Measurements from ENCODE around the gene ANO3.

The ANO3 gene

DNA sequence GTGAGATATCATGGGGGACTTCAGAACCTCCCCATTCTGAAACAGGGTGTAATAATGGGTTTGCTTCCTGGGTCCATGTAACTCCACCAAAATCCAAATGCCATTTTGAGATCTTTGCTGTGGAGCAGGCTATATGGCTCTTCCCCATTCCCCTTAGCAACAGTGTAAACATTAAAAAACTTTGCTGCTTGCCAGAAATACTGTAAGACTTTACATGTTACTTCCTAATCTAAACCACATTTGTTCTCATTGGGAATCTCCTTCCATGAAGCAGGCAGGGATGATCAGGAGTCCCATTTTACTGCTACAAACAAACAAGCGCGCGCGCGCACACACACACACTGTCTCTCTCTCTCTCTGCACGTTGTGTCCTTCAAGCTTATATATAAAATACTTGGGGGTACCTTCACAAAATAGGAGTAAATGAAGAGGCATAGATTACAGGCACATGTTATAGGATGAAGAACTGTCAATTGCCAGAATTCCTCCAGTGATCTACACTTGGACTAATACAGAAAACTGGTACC lies 86.5 kb downstream of the ANO3 start:
- TF ChIP-seq, protein P1, sequence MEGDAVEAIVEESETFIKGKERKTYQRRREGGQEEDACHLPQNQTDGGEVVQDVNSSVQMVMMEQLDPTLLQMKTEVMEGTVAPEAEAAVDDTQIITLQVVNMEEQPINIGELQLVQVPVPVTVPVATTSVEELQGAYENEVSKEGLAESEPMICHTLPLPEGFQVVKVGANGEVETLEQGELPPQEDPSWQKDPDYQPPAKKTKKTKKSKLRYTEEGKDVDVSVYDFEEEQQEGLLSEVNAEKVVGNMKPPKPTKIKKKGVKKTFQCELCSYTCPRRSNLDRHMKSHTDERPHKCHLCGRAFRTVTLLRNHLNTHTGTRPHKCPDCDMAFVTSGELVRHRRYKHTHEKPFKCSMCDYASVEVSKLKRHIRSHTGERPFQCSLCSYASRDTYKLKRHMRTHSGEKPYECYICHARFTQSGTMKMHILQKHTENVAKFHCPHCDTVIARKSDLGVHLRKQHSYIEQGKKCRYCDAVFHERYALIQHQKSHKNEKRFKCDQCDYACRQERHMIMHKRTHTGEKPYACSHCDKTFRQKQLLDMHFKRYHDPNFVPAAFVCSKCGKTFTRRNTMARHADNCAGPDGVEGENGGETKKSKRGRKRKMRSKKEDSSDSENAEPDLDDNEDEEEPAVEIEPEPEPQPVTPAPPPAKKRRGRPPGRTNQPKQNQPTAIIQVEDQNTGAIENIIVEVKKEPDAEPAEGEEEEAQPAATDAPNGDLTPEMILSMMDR (IDR thresholded peaks at IDR 0.05; ENCODE audit: low read depth, low read length), result no peak
- TF ChIP-seq EZH2phosphoT487 (IDR thresholded peaks at IDR 0.05; ENCODE audit: low read depth), result no peak

DNA sequence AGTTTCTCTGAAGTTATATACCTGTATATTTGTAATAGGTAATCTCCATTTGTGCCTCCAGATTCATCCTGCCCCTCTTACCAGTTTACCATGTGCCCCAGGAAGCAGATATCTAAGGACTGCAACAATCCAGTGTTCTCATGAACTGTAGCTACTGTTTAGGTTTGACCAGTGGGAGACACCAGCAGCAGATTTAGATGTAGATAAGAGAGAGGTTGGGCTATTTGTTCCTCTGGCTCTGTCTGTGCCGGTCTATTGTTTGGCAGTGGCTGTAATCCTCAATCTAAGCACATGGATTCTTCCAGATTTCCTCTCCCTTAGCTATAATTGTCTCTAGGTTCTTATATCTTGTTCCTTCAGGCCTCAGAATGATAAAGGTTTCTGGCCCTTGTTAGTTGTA lies 88.4 kb downstream of the ANO3 start:
- Histone ChIP-seq H3K27ac (ENCODE audit: low read length) (no peak overlapping the region), H2AFZ (ENCODE audit: low read depth, low read length) (no peak overlapping the region), H3K4me3 (ENCODE audit: low read length) (no peak overlapping the region), H3K79me2 (ENCODE audit: low read length) (no peaks in the 10 kb centered on the region), H3K27me3 (ENCODE audit: low read depth, low read length) (no peaks in the 10 kb centered on the region), H3K4me1 (ENCODE audit: low read length) (peaks cover 8% of the 10 kb centered on the region), H3K9me3 (ENCODE audit: insufficient read depth, low read length) (no peaks in the 10 kb centered on the region), H3K9ac (ENCODE audit: low read length) (no peak overlapping the region), H3K36me3 (replicated peaks; ENCODE audit: low read depth, low read length) (no peaks in the 10 kb centered on the region), H3K4me2 (ENCODE audit: low read length) (no peak overlapping the region), H4K20me1 (ENCODE audit: insufficient read depth, low read length) (no peaks in the 10 kb centered on the region)
- TF ChIP-seq, protein P1 (IDR thresholded peaks at IDR 0.05; ENCODE audit: low read depth, low read length), result no peak

More for the DNA sequence above, 86.5 kb downstream of the ANO3 start:
- Histone ChIP-seq H3K27ac (ENCODE audit: low read length) (no peak overlapping the region), H3K9ac (ENCODE audit: low read length) (no peak overlapping the region), H3K79me2 (ENCODE audit: low read length) (no peaks in the 10 kb centered on the region), H3K36me3 (replicated peaks; ENCODE audit: low read depth, low read length) (no peaks in the 10 kb centered on the region), H3K9me3 (ENCODE audit: insufficient read depth, low read length) (no peaks in the 10 kb centered on the region), H3K4me2 (ENCODE audit: low read length) (no peak overlapping the region), H4K20me1 (ENCODE audit: insufficient read depth, low read length) (no peaks in the 10 kb centered on the region), H2AFZ (ENCODE audit: low read depth, low read length) (no peak overlapping the region), H3K4me3 (ENCODE audit: low read length) (no peak overlapping the region), H3K27me3 (ENCODE audit: low read depth, low read length) (no peaks in the 10 kb centered on the region), H3K4me1 (ENCODE audit: low read length) (peaks cover 2% of the 10 kb centered on the region)

DNA sequence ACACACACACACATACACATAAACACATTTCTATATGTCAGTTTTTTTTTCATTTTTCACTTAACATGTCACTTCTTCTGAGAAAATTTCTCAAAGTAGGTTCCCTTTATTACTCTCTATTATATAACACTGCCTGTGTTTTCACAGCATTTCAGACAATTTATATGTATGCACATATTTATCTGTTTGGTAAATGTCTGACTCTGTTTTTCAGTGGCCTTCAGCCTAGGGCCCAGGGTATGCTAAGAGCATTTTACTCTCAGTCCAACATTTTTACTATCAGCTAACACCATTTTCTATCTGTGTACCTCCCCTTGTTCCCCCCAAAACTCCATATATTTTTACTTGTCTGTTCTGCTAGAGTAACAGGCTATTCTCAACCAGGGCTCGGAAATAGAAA lies 92.3 kb downstream of the ANO3 start:
- no peaks in the 10 kb centered on the region for H3K27me3 ChIP-seq (ENCODE audit: low read depth, low read length)
- H3K4me2 ChIP-seq (ENCODE audit: low read length), result no peak overlapping the region
- H3K4me1 ChIP-seq (ENCODE audit: low read length), result peaks cover 8% of the 10 kb centered on the region
- no peak overlapping the region for H3K27ac ChIP-seq (ENCODE audit: low read length)
- TF ChIP-seq EZH2phosphoT487 (IDR thresholded peaks at IDR 0.05; ENCODE audit: low read depth), result no peak
- TF ChIP-seq, protein P1 (IDR thresholded peaks at IDR 0.05; ENCODE audit: low read depth, low read length), result no peak
- no peak overlapping the region for H3K9ac ChIP-seq (ENCODE audit: low read length)
- no peaks in the 10 kb centered on the region for H3K9me3 ChIP-seq (ENCODE audit: insufficient read depth, low read length)
- no peak overlapping the region for H2AFZ ChIP-seq (ENCODE audit: low read depth, low read length)
- H3K4me3 ChIP-seq (ENCODE audit: low read length), result no peak overlapping the region
- no peaks in the 10 kb centered on the region for H3K36me3 ChIP-seq (replicated peaks; ENCODE audit: low read depth, low read length)
- H4K20me1 ChIP-seq (ENCODE audit: insufficient read depth, low read length), result no peaks in the 10 kb centered on the region
- no peaks in the 10 kb centered on the region for H3K79me2 ChIP-seq (ENCODE audit: low read length)

GRCh38 chr11:26439854-26440253 lies 107.9 kb downstream of the ANO3 start:
- no peak overlapping the region for H3K4me3 ChIP-seq (ENCODE audit: low read length)
- TF ChIP-seq, protein P1 (IDR thresholded peaks at IDR 0.05; ENCODE audit: low read depth, low read length), result no peak
- TF ChIP-seq EZH2phosphoT487 (IDR thresholded peaks at IDR 0.05; ENCODE audit: low read depth), result no peak
- no peaks in the 10 kb centered on the region for H3K27me3 ChIP-seq (ENCODE audit: low read depth, low read length)
- H2AFZ ChIP-seq (ENCODE audit: low read depth, low read length), result no peak overlapping the region
- H4K20me1 ChIP-seq (ENCODE audit: insufficient read depth, low read length), result no peaks in the 10 kb centered on the region
- no peaks in the 10 kb centered on the region for H3K9me3 ChIP-seq (ENCODE audit: insufficient read depth, low read length)
- no peak overlapping the region for H3K9ac ChIP-seq (ENCODE audit: low read length)
- H3K4me2 ChIP-seq (ENCODE audit: low read length), result no peak overlapping the region
- no peaks in the 10 kb centered on the region for H3K4me1 ChIP-seq (ENCODE audit: low read length)
- no peak overlapping the region for H3K27ac ChIP-seq (ENCODE audit: low read length)
- no peaks in the 10 kb centered on the region for H3K79me2 ChIP-seq (ENCODE audit: low read length)
- no peaks in the 10 kb centered on the region for H3K36me3 ChIP-seq (replicated peaks; ENCODE audit: low read depth, low read length)
